H1 (cell line): ENCODE measurements around the gene AGER. TPM values are rescaled to one million over a fixed set of nuclear protein-coding genes. Genes with fewer than 3 reads are reported as not detected.
A peak's percentile ranks its signal among the peaks of the same experiment; 100 is the strongest.

Experiments used
- BACH1 ChIP-seq: IDR thresholded peaks from 2 replicates; pipeline ENCODE4 v1.6.1; 2012; ENCODE audit warnings: low read length, improper control_type of control experiment
- MAFK ChIP-seq: IDR thresholded peaks from 2 replicates; pipeline ENCODE4 v1.6.1; 2012; ENCODE audit warnings: low read depth, mild to moderate bottlenecking, improper control_type of control experiment, low read length
- RBBP5 ChIP-seq: IDR thresholded peaks from 2 replicates; pipeline ENCODE4 v1.7.1; 2012; ENCODE audit warnings: low read depth, mild to moderate bottlenecking, inconsistent platforms, low read length, moderate library complexity, borderline replicate concordance
- SIN3A ChIP-seq, 2 experiments: IDR thresholded peaks in 1 of 2; conservative IDR thresholded peaks in 1 of 2; 2 replicates each; pipeline ENCODE4 v1.6.1; 2011 to 2012; ENCODE audit warnings: low read length in 2 of 2, improper control_type of control experiment in 1 of 2, low read depth in 1 of 2, mild to moderate bottlenecking in 1 of 2
- TBP ChIP-seq: IDR thresholded peaks from 2 replicates; pipeline ENCODE4 v1.6.1; 2011; ENCODE audit warnings: low read depth, low read length, improper control_type of control experiment
- USF2 ChIP-seq: IDR thresholded peaks from 2 replicates; pipeline ENCODE4 v1.6.1; 2011; ENCODE audit warnings: low read length, improper control_type of control experiment
- polyA plus RNA-seq, 7 experiments: library from polyadenylated mRNA; depleted of rRNA in 3 of 7; stranded (reverse) in 5 of 7; unstranded in 2 of 7; fragments of >200 nt in 5 of 7; fragments of 200-250 nt in 2 of 7; gene quantifications; 1 replicate in 5 of 7; 2 replicates in 1 of 7; 4 replicates in 1 of 7; pipeline versions ENCODE4 v1.2.1 to v1.2.3, GENCODE V29; 2011 to 2013; ENCODE audit warnings: missing spikeins in 2 of 7, mixed read lengths in 2 of 7
- total RNA-seq: library from RNA; stranded (reverse); fragmentation: NEBNext Ultra II Directional; extraction: Animal tissue kit (Norgen Biotek cat#: 25700); gene quantifications from 2 replicates; pipeline ENCODE4 v1.2.1, GENCODE V29; 2021

AGER gene
- total and polyA plus RNA-seq, 2 of the 8 experiments (the other 6 are each of a cell fraction or from before 2014, with no cell fraction given) = 3.8 to 10.9 TPM

GRCh38 chr6:32152769-32153563, 31.1 kb downstream of the AGER start (continued):
- TF ChIP-seq RBBP5 (no peak), MAFK (peak; percentile 44; the same call in 1 of the 2 replicates), TBP (no peak), SIN3A (conservative IDR thresholded peaks at IDR 0.05 in 1 of 2, IDR thresholded peaks at IDR 0.05 in 1 of 2; ENCODE audit: low read depth in 1 of 2, low read length in 2 of 2) (no peak), USF2 (no peak), BACH1 (peak; percentile 41; the same call in 1 of the 2 replicates)
